NCI-H2029 treated with DMSO at 0.1 percent for 48 hours (cell line): ENCODE measurements around the gene COL9A3.

Experiments
- DNase-seq: peaks from one replicate; lab custom pipeline; 2025; lab: John Stamatoyannopoulos, UW

The COL9A3 gene

GRCh38 chr20:62778601-62779416, 38.0 kb upstream of the COL9A3 start:
- no peak for DNase-seq

GRCh38 chr20:62779417-62779685, 37.5 kb upstream of the COL9A3 start:
- DNase-seq: no peak

- DNase-seq: no peak
Measured at GRCh38 chr20:62780204-62780603, 36.6 kb upstream of the COL9A3 start.

GRCh38 chr20:62780696-62781095, 36.2 kb upstream of the COL9A3 start:
- DNase-seq: no peak

- no peak for DNase-seq
Measured at GRCh38 chr20:62782149-62782892, 34.5 kb upstream of the COL9A3 start.

- DNase-seq: no peak
Measured at GRCh38 chr20:62782893-62783278, 34.0 kb upstream of the COL9A3 start.

- no peak for DNase-seq
Measured at GRCh38 chr20:62784497-62784896, 32.4 kb upstream of the COL9A3 start.

- DNase-seq: no peak
Measured at GRCh38 chr20:62785393-62785792, 31.5 kb upstream of the COL9A3 start.

- DNase-seq: no peak
Measured at GRCh38 chr20:62786157-62786556, 30.7 kb upstream of the COL9A3 start.

GRCh38 chr20:62787321-62787720, 29.5 kb upstream of the COL9A3 start:
- DNase-seq: no peak

GRCh38 chr20:62787866-62788265, 29.0 kb upstream of the COL9A3 start:
- DNase-seq: no peak

GRCh38 chr20:62788607-62789006, 28.2 kb upstream of the COL9A3 start:
- no peak for DNase-seq

GRCh38 chr20:62790075-62790474, 26.8 kb upstream of the COL9A3 start:
- DNase-seq: no peak

- peak; percentile 80 for DNase-seq
Measured at GRCh38 chr20:62791301-62792181, 25.3 kb upstream of the COL9A3 start.

- no peak for DNase-seq
Measured at GRCh38 chr20:62792182-62792939, 24.5 kb upstream of the COL9A3 start.

- DNase-seq: no peak
Measured at GRCh38 chr20:62792940-62793756, 23.7 kb upstream of the COL9A3 start.

- no peak for DNase-seq
Measured at GRCh38 chr20:62793757-62794006, 23.2 kb upstream of the COL9A3 start.

- DNase-seq: peak; percentile 73
Measured at GRCh38 chr20:62794007-62794724, 22.7 kb upstream of the COL9A3 start.

GRCh38 chr20:62795023-62795761, 21.7 kb upstream of the COL9A3 start:
- DNase-seq: peak; percentile 40
